Amniotic stem cell (primary cell): Measurements from ENCODE around the gene GSTT4.
"Not testable (repeated sequence)": the region's sequence is repeated elsewhere in the genome, so short reads cannot be mapped to it uniquely, and the experiment has no call there.

ENCODE experiments used
- DNase-seq: peaks from one replicate; lab custom pipeline; 2025; lab: John Stamatoyannopoulos, UW

Gene GSTT4

GRCh38 chr22:23953485-23953884 lies 51.8 kb downstream of the GSTT4 start:
- DNase-seq, result not testable (repeated sequence)

- DNase-seq, result not testable (repeated sequence)
Observed at GRCh38 chr22:23952794-23953405, 52.4 kb downstream of the GSTT4 start.

DNA sequence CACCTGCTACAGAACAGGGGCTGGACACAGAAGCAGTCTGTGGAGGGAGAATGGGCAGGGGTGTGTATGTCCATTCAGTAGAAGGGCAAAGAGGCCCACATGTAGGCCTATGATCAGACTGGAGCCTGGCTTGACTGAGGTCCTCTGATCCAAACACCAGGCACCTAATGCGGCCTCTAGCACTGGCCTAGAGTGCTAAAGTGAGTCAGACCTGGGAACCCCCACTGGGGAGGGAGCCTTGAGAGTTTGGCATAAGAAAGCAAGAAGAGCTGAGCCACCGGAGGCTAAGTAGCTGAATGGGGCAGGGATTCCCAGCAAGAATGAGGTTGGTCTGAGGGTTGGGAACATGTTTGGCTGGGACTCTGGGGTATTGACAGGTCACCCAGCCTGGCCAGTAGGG lies 53.9 kb downstream of the GSTT4 start:
- not testable (repeated sequence) for DNase-seq

DNA sequence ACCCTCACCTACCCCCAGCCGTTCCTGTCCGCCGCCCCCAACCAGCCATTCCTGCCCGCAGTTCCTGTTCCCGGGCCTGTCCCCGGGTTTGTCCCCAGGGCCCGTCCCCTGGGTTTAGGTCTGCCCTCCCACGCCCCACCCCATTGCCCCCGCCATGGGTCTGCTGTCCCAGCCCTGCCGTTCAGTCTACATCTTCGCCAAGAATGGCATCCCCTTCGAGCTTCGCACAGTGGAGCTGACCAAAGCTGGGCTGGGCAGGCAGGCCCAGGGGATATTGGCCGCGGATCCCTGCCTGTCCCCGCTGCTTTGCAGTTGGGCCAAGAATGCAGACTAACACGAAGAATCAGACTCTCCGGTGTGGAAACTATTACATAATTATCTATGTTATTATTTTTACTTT lies 55.5 kb downstream of the GSTT4 start:
- not testable (repeated sequence) for DNase-seq
